Renal pelvis (tissue), 4 donors: Measurements from ENCODE around the gene MAST3. TPM values are rescaled to one million over a fixed set of nuclear protein-coding genes. Genes with fewer than 3 reads are reported as not detected.

ENCODE experiments used
- DNase-seq: peaks from one replicate; pipeline ENCODE4 v3.0.0-alpha.2; 2013
- polyA plus RNA-seq, 3 donors: library from polyadenylated mRNA; unstranded; fragments of 120-200 nt; gene quantifications; one replicate each; pipeline ENCODE4 v1.2.1, GENCODE V29; 2013; ENCODE audit not compliant: insufficient read length in 3 of 3

Gene MAST3
- polyA plus RNA-seq, 3 donors, result 5.7 to 8.3 (median 7.5) TPM

- DNase-seq, result peak; percentile 80
Observed at GRCh38 chr19:18112989-18113478, 15.5 kb downstream of the MAST3 start.

GRCh38 chr19:18113827-18114226 is 16.2 kb downstream of the MAST3 start:
- DNase-seq, result no peak

GRCh38 chr19:18114483-18114882 is 16.9 kb downstream of the MAST3 start:
- DNase-seq, result no peak

DNA sequence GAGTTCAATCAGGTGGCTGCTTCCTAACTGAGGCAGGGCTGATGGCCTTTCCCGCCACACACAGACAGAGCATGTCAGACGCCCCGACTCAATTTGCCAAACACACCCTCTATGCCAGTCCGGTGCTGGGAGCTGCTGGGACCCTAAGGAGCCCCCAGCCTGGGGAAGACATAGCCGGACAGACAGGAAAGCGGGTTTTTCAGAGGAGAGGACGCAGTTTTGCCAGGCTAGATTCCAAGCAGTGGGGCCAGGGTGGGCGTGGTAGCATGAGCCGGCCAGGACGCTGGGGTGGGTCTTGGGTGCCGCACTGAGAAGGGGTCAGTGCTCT is 19.8 kb downstream of the MAST3 start:
- no peak for DNase-seq

DNA sequence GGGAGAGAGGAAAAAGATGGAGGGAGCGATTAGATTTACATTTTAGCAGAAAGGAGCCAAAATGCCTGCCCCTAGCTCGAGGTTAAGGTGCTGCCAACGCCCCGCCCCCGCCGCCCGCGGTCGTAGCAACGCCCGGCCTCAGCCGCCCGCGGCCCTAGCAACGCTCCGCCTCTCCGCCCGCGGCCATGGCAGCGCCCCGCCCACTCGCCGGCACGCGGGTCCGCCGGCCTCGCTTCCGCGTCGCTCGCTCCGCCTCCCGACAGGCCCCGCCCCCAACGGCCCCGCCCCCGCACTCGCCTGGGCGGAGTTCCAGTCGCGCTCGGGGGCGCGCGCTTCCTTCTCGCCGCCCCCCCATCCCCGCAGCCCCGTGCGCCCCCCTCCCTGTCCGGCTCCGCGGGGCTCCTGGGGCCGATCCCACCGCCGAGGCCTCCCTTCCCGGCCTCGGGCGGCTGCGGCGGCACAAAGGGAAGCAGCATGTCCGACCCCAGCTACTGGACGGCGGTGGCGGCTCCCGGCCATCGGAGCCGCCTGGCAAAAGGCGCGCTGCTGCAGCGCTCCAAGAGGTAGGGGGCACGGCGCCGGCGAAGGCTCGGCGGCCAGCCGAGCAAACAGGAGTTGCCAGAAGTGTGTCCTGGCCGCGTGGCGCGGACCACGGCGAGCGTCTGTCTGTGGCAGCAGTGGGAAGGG is 20.3 kb downstream of the MAST3 start:
- DNase-seq, result peak; percentile 84

DNA sequence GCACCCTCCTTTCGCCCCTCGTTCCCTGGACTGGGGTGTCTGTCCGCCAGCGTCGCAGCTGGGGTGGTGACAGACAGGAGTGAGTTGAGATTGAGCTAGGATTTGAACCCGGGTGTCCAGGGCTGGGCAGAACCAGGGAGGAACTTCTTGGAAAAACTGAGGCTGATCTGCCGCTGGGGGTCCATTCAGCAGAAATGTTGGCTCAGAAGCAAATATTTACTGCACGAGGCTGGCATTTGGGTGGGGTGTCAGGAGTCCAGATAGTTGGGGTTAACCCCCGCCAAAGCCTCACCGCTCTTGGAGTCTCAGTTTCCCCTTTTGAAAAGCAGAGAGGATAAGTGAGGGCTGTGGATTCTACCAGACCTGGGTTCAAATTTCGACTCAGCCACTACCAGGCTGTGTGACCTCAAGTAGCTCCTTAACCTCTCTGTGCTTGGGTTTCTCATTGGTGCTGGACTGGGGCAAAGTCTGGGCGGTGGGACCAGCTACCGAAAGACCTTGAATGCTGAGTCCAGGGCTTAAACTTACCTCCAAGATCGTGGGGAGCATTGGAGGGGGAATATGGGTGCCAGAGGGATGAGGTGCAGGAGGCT is 20.9 kb downstream of the MAST3 start:
- DNase-seq, result no peak

DNA sequence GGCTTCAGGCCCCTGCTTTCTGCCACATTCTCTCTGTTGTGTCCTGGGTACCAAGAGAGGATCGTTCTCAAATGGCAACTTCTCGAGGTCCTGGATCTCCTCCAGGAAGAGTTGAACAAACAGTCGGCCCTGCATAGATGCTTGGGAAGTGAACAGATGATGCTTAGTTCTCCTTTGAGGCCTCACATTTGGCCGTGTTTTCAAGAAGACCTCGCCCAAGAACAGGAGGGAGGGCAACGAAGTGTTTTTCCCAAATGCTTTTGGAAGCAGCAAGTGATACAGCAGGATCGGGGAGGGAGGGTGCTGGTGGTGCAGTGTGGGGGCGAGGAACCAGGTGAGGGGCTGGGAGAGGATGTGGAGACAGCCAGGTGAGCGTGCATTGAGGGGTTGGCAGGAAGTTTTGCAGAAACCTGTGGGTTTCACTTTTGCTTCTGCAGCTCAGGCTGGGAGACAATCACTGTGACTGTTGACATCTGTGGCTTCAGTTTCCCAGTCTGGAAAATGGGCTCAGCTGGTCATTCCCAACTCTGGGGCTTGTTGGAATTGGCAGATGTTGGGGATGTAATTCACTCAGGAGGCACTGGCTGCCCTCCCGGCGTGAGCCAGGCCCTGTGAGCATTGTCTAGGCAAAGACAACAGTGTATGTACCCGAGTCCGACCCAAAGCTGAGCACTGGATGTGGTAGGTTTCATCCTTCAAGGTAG is 21.6 kb downstream of the MAST3 start:
- no peak for DNase-seq

DNA sequence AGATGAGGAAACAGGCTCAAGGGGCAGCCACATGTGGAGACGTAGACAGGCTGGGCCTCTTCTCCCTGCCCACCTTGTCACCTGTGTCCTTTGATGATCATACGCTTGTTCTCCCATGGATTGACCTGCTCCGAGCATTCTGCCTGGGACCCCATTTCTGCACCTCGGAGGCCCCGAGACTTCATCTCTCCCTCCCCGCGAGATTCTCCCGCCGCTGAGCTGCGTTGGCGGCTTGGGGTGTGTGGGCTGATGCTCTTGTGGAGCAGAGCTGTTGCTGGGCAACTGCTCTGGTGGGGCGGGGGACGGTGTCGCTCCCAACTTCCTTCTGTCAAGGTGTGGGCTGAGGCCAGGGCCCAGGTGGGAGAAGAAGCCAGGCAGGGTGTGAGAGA is 22.1 kb downstream of the MAST3 start:
- DNase-seq, result no peak

GRCh38 chr19:18120127-18120526 is 22.5 kb downstream of the MAST3 start:
- no peak for DNase-seq

GRCh38 chr19:18121166-18121565 is 23.6 kb downstream of the MAST3 start:
- no peak for DNase-seq

DNA sequence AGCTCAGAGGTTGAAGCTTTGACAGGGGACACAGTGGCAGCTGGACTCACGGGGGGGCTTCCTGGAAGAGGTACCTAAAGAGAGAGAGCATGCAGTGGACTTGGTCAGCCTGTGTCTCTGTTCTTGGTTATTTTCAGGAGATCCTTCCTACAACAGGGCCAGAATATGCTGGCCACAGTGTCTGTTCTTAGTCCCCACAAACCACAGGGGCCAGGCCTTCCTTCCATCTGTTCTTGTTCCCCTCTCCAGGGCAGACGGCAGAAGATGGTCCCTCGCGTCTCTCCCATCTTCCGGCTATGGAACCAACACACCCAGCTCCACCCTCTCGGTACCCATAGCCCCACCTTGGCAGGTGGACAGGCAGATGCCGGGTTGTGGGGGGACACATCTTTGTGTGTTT is 24.8 kb downstream of the MAST3 start:
- no peak for DNase-seq

DNA sequence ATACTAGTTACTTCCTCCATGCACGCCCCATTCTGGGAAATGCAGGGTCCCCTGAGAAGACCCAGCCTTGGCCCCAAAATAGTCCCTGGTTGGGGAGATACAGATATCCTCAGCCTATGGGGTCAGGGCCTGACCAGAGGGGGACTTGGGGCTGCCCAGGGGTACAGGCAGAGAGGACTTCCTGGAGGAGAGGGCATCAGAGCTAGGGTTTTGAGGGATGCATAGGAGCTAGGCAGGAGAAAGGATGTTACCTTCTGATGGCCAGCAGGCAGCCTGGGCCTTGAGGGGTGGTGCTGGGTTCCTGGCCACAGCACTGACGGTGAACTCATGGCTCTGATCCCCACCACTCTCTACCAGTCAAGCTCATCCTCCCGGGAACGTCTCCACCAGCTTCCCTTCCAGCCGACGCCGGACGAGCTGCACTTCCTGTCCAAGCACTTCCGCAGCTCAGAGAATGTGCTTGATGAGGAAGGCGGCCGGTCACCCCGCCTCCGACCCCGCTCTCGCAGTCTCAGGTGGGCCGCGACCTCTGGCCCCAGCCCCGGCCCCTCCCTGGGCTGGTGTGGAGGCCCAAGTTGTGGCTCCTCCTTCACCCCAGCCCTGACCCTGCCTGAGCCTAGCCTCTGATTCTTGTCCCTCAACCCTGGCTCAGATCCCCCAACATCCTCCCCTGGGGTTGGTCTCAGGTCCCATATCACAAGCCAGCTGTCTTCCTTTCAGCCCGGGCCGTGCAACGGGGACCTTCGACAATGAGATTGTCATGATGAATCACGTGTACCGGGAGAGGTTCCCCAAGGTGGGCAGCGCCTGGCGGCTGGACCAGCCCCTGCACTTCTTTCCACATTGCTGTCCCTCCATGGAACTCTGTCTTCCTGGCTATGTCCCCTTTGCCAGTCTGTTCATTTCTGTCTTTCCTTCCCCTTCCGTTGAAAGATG is 25.6 kb downstream of the MAST3 start:
- no peak for DNase-seq

- DNase-seq, result no peak
Observed at GRCh38 chr19:18123819-18124218, 26.2 kb downstream of the MAST3 start.

DNA sequence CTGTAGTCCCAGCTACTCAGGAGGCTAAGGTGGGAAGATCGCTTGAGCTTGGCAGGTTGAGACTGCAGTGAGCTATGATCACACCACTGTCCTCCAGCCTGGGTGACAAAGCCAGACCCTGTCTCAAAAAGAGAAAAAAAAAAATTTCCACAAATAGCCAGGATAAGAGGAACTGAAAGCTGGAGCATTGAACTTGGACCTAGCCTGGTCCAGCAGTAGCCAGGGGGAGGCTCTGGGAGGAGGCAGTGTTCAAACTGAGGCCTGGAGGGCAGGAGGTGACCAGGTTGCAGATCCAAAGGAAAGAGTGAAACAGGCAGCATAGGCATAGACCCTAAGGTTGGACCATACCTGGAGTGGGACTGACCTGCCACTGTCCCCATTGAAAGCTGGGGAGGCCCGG is 28.5 kb downstream of the MAST3 start:
- no peak for DNase-seq

- DNase-seq, result no peak
Observed at GRCh38 chr19:18128044-18128443, 30.5 kb downstream of the MAST3 start.

GRCh38 chr19:18128805-18129204 is 31.2 kb downstream of the MAST3 start:
- no peak for DNase-seq

DNA sequence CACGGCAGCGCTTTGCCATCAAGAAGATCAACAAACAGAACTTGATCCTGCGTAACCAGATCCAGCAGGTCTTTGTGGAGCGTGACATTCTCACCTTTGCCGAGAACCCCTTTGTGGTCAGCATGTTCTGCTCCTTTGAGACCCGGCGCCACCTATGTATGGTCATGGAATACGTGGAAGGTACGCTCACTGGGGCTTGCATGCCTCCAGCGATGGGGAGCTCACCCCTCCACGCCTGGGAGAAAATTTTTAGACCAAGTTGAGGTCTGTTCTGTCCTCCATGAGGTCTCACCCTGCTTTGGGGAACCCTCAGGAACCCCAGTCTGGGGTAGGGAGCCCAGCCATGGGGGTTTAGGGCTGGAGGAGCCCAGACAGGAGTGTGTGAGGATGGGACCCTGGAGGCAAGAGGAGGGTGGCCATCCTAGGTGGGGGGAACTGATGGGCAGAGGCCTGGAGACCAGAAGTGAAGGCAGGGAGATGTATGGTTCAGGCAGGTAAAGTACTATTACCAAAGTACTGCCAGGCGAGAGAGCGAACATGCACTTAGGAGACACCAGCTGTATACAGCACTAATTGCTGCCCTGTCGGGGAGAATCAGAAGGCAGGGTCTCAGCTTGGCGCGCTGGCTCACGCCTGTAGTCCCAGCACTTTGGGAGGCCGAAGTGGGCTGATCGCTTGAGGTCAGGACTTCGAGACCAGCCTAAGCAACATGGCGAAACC is 33.1 kb downstream of the MAST3 start:
- no peak for DNase-seq

DNA sequence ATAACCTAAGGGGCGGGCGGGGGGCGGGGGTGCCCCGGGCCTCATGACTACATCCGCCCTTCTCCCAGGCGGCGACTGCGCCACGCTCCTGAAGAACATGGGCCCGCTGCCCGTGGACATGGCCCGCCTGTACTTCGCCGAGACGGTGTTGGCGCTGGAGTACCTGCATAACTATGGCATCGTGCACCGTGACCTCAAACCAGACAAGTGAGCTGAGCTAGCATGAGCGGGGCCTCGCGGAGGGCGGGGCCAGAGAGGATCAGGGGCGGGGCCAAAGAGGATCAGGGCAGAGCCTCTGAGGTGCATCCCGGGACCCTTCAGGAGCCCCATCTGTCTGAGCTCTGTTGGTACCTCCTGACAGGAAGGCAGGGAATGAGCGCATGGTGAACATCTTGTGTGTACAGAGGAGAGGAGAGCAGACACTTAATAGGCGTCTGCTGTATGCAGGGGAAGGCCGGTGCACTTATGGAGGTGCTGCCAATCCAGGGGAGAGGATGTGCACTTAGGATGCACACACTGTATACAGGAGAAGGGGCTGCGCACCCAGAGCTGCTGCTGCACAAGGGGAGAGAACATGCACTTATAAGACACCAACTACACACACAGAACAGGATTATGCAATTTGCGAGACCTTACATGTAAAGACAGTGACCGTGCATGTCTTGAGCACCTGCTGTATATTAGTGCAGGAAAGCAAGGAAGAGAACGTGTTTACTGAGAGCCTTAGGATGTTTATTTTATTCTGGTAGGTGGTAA is 34.4 kb downstream of the MAST3 start:
- no peak for DNase-seq

DNA sequence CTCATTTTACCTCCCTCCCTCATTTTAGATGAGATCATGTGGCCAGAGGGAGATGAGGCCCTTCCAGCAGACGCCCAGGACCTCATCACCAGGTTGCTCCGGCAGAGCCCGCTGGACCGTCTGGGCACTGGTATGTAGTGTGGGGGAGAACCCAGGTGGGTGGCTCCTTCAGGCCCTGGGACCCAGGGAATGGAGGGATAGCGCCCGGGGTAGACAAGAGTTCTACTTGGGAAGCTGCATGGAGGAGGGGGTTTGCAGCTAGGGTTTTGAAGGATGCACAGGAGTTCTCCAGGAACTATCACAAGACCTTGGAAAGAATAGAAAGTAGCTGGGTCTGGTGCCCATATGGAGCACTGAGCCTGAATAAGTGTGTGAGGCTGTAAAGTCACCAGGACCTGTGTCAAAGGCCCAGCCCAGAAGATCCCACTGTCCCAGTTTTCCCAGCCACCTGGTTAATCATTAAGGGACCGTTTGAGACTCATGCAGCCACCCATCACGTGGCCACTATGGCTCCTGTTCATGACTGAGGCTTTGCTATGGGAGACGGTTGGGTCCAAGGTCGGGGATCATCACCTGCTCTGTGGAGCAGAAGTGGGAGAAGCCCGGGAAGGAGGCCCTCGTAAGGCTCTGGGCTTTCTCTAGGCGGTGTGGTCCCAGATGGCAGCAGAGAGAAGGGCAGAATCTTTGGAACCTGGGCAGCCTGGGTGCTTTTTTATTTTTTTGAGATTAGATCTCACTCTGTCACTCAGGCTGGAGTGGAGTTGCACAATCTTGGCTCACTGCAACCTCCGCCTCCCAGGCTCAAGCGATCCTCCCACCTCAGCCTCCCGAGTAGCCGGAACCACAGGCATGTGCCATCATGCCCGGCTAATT is 38.4 kb downstream of the MAST3 start:
- no peak for DNase-seq

GRCh38 chr19:18137242-18137641 is 39.7 kb downstream of the MAST3 start:
- DNase-seq, result no peak
